ENCODE results near the gene CGNL1. TPM values are rescaled to one million over a fixed set of nuclear protein-coding genes. Genes with fewer than 3 reads are reported as not detected.

CGNL1 gene
- total RNA-seq, 1 experiment from 2014 or later = 0.31 TPM

DNA sequence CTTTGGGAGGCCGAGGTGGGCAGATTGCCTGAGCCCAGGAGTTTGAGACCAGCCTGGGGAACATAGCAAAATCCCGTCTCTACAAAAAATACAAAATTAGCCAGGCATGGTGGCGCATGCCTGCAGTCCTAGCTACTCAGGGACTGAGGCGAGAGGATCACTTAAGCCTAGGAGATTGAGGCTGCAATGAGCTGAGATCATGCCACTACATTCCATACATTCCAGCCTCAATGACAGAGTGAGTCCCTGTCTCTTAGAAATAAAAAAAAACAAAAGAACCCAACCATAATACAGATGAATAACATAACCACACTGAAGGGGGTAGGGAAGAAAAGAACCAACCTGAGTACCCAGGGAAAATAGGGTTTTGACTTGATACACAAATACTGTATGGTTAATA, 19.7 kb upstream of the CGNL1 start:
- Histone ChIP-seq H3K27ac (no peak overlapping the region), H3K27me3 (ENCODE audit: insufficient read depth, low read depth) (no peaks in the 10 kb centered on the region), H4K20me1 (ENCODE audit: insufficient read depth) (no peaks in the 10 kb centered on the region), H3K4me2 (no peak overlapping the region), H3K4me1 (replicated peaks; ENCODE audit: insufficient read depth) (no peaks in the 10 kb centered on the region), H3K9me3 (ENCODE audit: insufficient read depth, low read depth) (no peaks in the 10 kb centered on the region), H3K9me2 (ENCODE audit: insufficient read depth) (no peaks in the 10 kb centered on the region), H3F3A (ENCODE audit: insufficient read depth, low read depth) (no peaks in the 10 kb centered on the region), H3K79me2 (ENCODE audit: low read depth) (no peaks in the 10 kb centered on the region), H2AFZ (no peak overlapping the region), H3K4me3 (no peak overlapping the region), H3K36me3 (ENCODE audit: low read depth) (no peaks in the 10 kb centered on the region)
- ChIA-PET POLR2A (ENCODE audit: unreplicated experiment) (no interaction called here), CTCF (interaction anchor here (1.0 kb wide), 1 partner anchor 10 kb away, joined by 7 read pairs; no protein-coding TSS in a partner anchor)
- intact Hi-C loops (cut with micrococcal nuclease; ENCODE audit: unreplicated experiment) = loop anchor here (5.0 kb wide), 1 partner anchor 151 kb away; no protein-coding TSS in a partner anchor
- TF ChIP-seq EZH2 (IDR thresholded peaks at IDR 0.05; ENCODE audit: low read depth) = no peak
- TF ChIP-seq, protein P1, sequence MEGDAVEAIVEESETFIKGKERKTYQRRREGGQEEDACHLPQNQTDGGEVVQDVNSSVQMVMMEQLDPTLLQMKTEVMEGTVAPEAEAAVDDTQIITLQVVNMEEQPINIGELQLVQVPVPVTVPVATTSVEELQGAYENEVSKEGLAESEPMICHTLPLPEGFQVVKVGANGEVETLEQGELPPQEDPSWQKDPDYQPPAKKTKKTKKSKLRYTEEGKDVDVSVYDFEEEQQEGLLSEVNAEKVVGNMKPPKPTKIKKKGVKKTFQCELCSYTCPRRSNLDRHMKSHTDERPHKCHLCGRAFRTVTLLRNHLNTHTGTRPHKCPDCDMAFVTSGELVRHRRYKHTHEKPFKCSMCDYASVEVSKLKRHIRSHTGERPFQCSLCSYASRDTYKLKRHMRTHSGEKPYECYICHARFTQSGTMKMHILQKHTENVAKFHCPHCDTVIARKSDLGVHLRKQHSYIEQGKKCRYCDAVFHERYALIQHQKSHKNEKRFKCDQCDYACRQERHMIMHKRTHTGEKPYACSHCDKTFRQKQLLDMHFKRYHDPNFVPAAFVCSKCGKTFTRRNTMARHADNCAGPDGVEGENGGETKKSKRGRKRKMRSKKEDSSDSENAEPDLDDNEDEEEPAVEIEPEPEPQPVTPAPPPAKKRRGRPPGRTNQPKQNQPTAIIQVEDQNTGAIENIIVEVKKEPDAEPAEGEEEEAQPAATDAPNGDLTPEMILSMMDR (conservative IDR thresholded peaks at IDR 0.05) = no peak
- DNase-seq = peak in 1 of 2 experiments; percentile 9
- BruUV-seq (replicated peaks) = no TSS peak

DNA sequence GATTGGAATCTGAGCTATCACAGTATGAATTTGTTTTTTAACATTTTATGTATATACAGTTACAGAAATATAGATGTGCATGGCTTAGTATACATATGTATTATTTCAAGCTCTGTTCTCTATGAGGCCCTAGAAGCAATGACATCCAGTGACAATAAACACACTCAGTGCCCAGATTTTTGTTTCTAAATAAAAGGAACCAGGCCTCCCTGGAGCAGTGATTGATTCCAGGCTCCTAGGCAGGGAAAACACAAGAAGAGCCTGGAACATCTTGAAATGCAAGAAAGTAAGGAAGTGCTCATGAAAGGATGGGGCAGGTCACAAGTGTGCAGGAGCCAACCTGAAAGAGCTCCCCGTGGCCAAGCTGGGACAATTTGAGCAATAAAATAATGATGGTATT, 18.5 kb upstream of the CGNL1 start:
- BruUV-seq (replicated peaks) = no TSS peak
- POLR2A ChIA-PET (ENCODE audit: unreplicated experiment) = no interaction called here
- H3K9me3 ChIP-seq (ENCODE audit: insufficient read depth, low read depth) = no peaks in the 10 kb centered on the region
- H3K4me1 ChIP-seq (replicated peaks; ENCODE audit: insufficient read depth) = no peaks in the 10 kb centered on the region
- no peak overlapping the region for H3K4me3 ChIP-seq
- no peak overlapping the region for H3K27ac ChIP-seq
- TF ChIP-seq, protein P1 (conservative IDR thresholded peaks at IDR 0.05) = no peak
- no peak for TF ChIP-seq EZH2 (IDR thresholded peaks at IDR 0.05; ENCODE audit: low read depth)
- H3F3A ChIP-seq (ENCODE audit: insufficient read depth, low read depth) = no peaks in the 10 kb centered on the region
- no peaks in the 10 kb centered on the region for H3K36me3 ChIP-seq (ENCODE audit: low read depth)
- CTCF ChIA-PET = no interaction called here
- no peak for DNase-seq
- no peak overlapping the region for H3K4me2 ChIP-seq
- H3K79me2 ChIP-seq (ENCODE audit: low read depth) = no peaks in the 10 kb centered on the region
- H3K27me3 ChIP-seq (ENCODE audit: insufficient read depth, low read depth) = no peaks in the 10 kb centered on the region
- H4K20me1 ChIP-seq (ENCODE audit: insufficient read depth) = no peaks in the 10 kb centered on the region
- no peaks in the 10 kb centered on the region for H3K9me2 ChIP-seq (ENCODE audit: insufficient read depth)
- H2AFZ ChIP-seq = no peak overlapping the region
- intact Hi-C loops (cut with micrococcal nuclease; ENCODE audit: unreplicated experiment) = loop anchor here (5.0 kb wide), 1 partner anchor 150 kb away; no protein-coding TSS in a partner anchor

DNA sequence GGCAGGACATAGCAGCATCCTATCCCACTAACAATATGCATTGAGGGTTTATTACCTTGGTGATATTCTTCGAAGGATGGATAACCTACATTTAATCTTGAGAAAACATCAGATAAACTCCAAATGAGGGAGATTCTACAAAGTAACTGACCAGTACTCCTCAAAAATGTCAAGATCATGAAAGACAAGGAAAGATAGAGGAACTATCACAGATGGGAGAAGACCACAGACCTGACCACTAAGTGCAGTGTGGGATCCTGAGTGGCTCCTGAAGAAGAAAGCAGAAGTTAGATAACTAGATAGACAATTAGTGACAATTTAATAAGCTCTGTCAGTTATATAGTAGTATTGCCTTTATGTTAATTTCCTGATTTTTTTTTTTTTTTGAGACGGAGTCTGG, 17.7 kb upstream of the CGNL1 start:
- TF ChIP-seq, protein P1 (conservative IDR thresholded peaks at IDR 0.05) = no peak
- no peak for TF ChIP-seq EZH2 (IDR thresholded peaks at IDR 0.05; ENCODE audit: low read depth)
- ChIA-PET POLR2A (ENCODE audit: unreplicated experiment) (no interaction called here), CTCF (no interaction called here)
- Histone ChIP-seq H3K79me2 (ENCODE audit: low read depth) (no peaks in the 10 kb centered on the region), H3K9me2 (ENCODE audit: insufficient read depth) (no peaks in the 10 kb centered on the region), H3K4me2 (no peak overlapping the region), H3K4me1 (replicated peaks; ENCODE audit: insufficient read depth) (no peaks in the 10 kb centered on the region), H3K36me3 (ENCODE audit: low read depth) (no peaks in the 10 kb centered on the region), H4K20me1 (ENCODE audit: insufficient read depth) (no peaks in the 10 kb centered on the region), H3K27me3 (ENCODE audit: insufficient read depth, low read depth) (no peaks in the 10 kb centered on the region), H2AFZ (no peak overlapping the region), H3K27ac (no peak overlapping the region), H3K9me3 (ENCODE audit: insufficient read depth, low read depth) (no peaks in the 10 kb centered on the region), H3K4me3 (no peak overlapping the region), H3F3A (ENCODE audit: insufficient read depth, low read depth) (no peaks in the 10 kb centered on the region)
- DNase-seq = no peak
- intact Hi-C loops (cut with micrococcal nuclease; ENCODE audit: unreplicated experiment) = loop anchor here (5.0 kb wide), 1 partner anchor 149 kb away; no protein-coding TSS in a partner anchor
- no TSS peak for BruUV-seq (replicated peaks)
